ENCODE measurements around the gene FGG. TPM values are rescaled to one million over a fixed set of nuclear protein-coding genes. Genes with fewer than 3 reads are reported as not detected.
A peak's percentile ranks its signal among the peaks of the same experiment; 100 is the strongest.

The FGG gene
- total and polyA plus RNA-seq, 2 of the 13 experiments (the other 11 are each of a cell fraction or from before 2014, with no cell fraction given): 1,037 to 2,423 TPM

- TF ChIP-seq EP300 (IDR thresholded peaks at IDR 0.05; ENCODE audit: low read depth in 2 of 2, low read length in 2 of 2): peak; percentile 22 to 92; a peak in 2 of 4 replicates
- peak; percentile 83; the same call in 1 of the 2 replicates for TF ChIP-seq EP300 (CRISPR knock-in tag; IDR thresholded peaks at IDR 0.05; ENCODE audit: borderline replicate concordance)
- TF ChIP-seq ZNF614 (CRISPR knock-in tag; IDR thresholded peaks at IDR 0.05; ENCODE audit: borderline replicate concordance): peak; percentile 90
- TF ChIP-seq ARID5B (CRISPR knock-in tag; IDR thresholded peaks at IDR 0.05): peak; percentile 98
- 0 out of 2 replicates have a peak, but pooled peaks have one; percentile 10 for TF ChIP-seq ONECUT2 (CRISPR knock-in tag; IDR thresholded peaks at IDR 0.05)
- TF ChIP-seq NONO (IDR thresholded peaks at IDR 0.05): no peak
- TF ChIP-seq NONO (CRISPR knock-in tag; conservative IDR thresholded peaks at IDR 0.05): peak; percentile 40; the same call in 1 of the 2 replicates
- peak; percentile 62; the same call in 1 of the 2 replicates for TF ChIP-seq ARID3A (IDR thresholded peaks at IDR 0.05; ENCODE audit: low read depth, low read length)
- peak; percentile 90 for TF ChIP-seq NFIC (IDR thresholded peaks at IDR 0.05; ENCODE audit: low read length)
- no peak for TF ChIP-seq STAT5B (CRISPR knock-in tag; IDR thresholded peaks at IDR 0.05)
- TF ChIP-seq SP140L (CRISPR knock-in tag; IDR thresholded peaks at IDR 0.05; ENCODE audit: borderline replicate concordance): 0 out of 2 replicates have a peak, but pooled peaks have one; percentile 49
- TF ChIP-seq BHLHE40 (IDR thresholded peaks at IDR 0.05; ENCODE audit: low read length): no peak
- TF ChIP-seq NR0B2 (CRISPR knock-in tag; IDR thresholded peaks at IDR 0.05): no peak
- no peak for TF ChIP-seq ZNF224 (CRISPR knock-in tag; IDR thresholded peaks at IDR 0.05)
- no peak for TF ChIP-seq CENPT (CRISPR knock-in tag; IDR thresholded peaks at IDR 0.05; ENCODE audit: low read depth)
- peak; percentile 76 for TF ChIP-seq FOSL2 (CRISPR knock-in tag; IDR thresholded peaks at IDR 0.05)
- TF ChIP-seq ZNF563 (CRISPR knock-in tag; IDR thresholded peaks at IDR 0.05): no peak
- no peak for TF ChIP-seq ATF7-NPFF (CRISPR knock-in tag; IDR thresholded peaks at IDR 0.05; ENCODE audit: low read depth)
- TF ChIP-seq ZFP62 (CRISPR knock-in tag; IDR thresholded peaks at IDR 0.05): no peak
- TF ChIP-seq HOXA5 (CRISPR knock-in tag; IDR thresholded peaks at IDR 0.05): no peak
- TF ChIP-seq ZNF160 (CRISPR knock-in tag; IDR thresholded peaks at IDR 0.05): no peak
- TF ChIP-seq NR2F1 (CRISPR knock-in tag; IDR thresholded peaks at IDR 0.05): peak; percentile 26 to 78; a peak in 2 of 4 replicates
- TF ChIP-seq ZFP36L1 (CRISPR knock-in tag; IDR thresholded peaks at IDR 0.05): no peak
- TF ChIP-seq CEBPB (IDR thresholded peaks at IDR 0.05; ENCODE audit: borderline replicate concordance, low read depth, low read length): peak; percentile 39; the same call in 1 of the 2 replicates
- TF ChIP-seq ZNF782 (CRISPR knock-in tag; IDR thresholded peaks at IDR 0.05; ENCODE audit: borderline replicate concordance): no peak
- TF ChIP-seq ZNF883 (CRISPR knock-in tag; IDR thresholded peaks at IDR 0.05; ENCODE audit: not compliant biosample characterization): no peak
Observed at GRCh38 chr4:154660052-154660451, 47.6 kb upstream of the FGG start (continued).

All from HepG2 (cell line).